ENCODE results near the gene CDIP1. TPM values are rescaled to one million over a fixed set of nuclear protein-coding genes. Genes with fewer than 3 reads are reported as not detected.

Gene CDIP1
- total and polyA plus RNA-seq, 4 donors, result 4.4 to 18.6 (median 12.0) TPM

- no peak for DNase-seq (ENCODE audit: low spot score)
- no peak overlapping the region for H3K27ac ChIP-seq (ENCODE audit: low read depth in 1 of 2, low read length in 2 of 2)
- H3K36me3 ChIP-seq (ENCODE audit: control insufficient read depth in 4 of 4, insufficient read depth in 3 of 4, low read depth in 1 of 4, low read length in 3 of 4), result no peaks in the 10 kb centered on the region
- H3K4me3 ChIP-seq (ENCODE audit: low read depth in 1 of 3, low read length in 3 of 3), result no peak overlapping the region
- TF ChIP-seq CTCF (IDR thresholded peaks at IDR 0.05; ENCODE audit: low read depth, low read length, missing input control) (no peak), HNF4G (IDR thresholded peaks at IDR 0.05) (no peak), TAF1 (conservative IDR thresholded peaks at IDR 0.05) (no peak), GABPA (IDR thresholded peaks at IDR 0.05 in 1 of 2, conservative IDR thresholded peaks at IDR 0.05 in 1 of 2) (no peak), YY1 (IDR thresholded peaks at IDR 0.05) (no peak), FOXA1 (IDR thresholded peaks at IDR 0.05) (no peak), HNF4A (conservative IDR thresholded peaks at IDR 0.05) (no peak), ZBTB33 (IDR thresholded peaks at IDR 0.05) (no peak), NR2F2 (IDR thresholded peaks at IDR 0.05) (no peak), SP1 (IDR thresholded peaks at IDR 0.05) (no peak), JUND (IDR thresholded peaks at IDR 0.05) (no peak), ATF3 (IDR thresholded peaks at IDR 0.05) (no peak), RXRA (IDR thresholded peaks at IDR 0.05) (no peak)
- TF ChIP-seq, protein P1, sequence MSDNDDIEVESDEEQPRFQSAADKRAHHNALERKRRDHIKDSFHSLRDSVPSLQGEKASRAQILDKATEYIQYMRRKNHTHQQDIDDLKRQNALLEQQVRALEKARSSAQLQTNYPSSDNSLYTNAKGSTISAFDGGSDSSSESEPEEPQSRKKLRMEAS (IDR thresholded peaks at IDR 0.05), result no peak
- TF ChIP-seq, protein P2, sequence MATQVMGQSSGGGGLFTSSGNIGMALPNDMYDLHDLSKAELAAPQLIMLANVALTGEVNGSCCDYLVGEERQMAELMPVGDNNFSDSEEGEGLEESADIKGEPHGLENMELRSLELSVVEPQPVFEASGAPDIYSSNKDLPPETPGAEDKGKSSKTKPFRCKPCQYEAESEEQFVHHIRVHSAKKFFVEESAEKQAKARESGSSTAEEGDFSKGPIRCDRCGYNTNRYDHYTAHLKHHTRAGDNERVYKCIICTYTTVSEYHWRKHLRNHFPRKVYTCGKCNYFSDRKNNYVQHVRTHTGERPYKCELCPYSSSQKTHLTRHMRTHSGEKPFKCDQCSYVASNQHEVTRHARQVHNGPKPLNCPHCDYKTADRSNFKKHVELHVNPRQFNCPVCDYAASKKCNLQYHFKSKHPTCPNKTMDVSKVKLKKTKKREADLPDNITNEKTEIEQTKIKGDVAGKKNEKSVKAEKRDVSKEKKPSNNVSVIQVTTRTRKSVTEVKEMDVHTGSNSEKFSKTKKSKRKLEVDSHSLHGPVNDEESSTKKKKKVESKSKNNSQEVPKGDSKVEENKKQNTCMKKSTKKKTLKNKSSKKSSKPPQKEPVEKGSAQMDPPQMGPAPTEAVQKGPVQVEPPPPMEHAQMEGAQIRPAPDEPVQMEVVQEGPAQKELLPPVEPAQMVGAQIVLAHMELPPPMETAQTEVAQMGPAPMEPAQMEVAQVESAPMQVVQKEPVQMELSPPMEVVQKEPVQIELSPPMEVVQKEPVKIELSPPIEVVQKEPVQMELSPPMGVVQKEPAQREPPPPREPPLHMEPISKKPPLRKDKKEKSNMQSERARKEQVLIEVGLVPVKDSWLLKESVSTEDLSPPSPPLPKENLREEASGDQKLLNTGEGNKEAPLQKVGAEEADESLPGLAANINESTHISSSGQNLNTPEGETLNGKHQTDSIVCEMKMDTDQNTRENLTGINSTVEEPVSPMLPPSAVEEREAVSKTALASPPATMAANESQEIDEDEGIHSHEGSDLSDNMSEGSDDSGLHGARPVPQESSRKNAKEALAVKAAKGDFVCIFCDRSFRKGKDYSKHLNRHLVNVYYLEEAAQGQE (IDR thresholded peaks at IDR 0.05), result no peak
- no peak overlapping the region for H3K9ac ChIP-seq (ENCODE audit: low read depth in 1 of 2, low read length in 2 of 2)
- H3K4me1 ChIP-seq (ENCODE audit: control insufficient read depth in 4 of 4, insufficient read depth in 4 of 4, low read length in 3 of 4), result peaks cover under 1 to 6% (median 4%) of the 10 kb centered on the region in 4 donors
- no peaks in the 10 kb centered on the region for H3K27me3 ChIP-seq (ENCODE audit: control insufficient read depth in 4 of 4, insufficient read depth in 4 of 4, low read length in 3 of 4)
- no peaks in the 10 kb centered on the region for H3K9me3 ChIP-seq (ENCODE audit: control insufficient read depth in 4 of 4, low read length in 3 of 4)
- WGBS, result 97% methylated on average over 10 of the region's 10 CpGs
These were observed 6.3 kb downstream of the CDIP1 start for GRCh38 chr16:4532238-4532637.

- Histone ChIP-seq H3K4me1 (ENCODE audit: control insufficient read depth in 4 of 4, insufficient read depth in 4 of 4, low read length in 3 of 4) (peaks cover 0 to 2% (median 2%) of the 10 kb centered on the region in 4 donors), H3K27ac (ENCODE audit: low read depth in 1 of 2, low read length in 2 of 2) (no peak overlapping the region), H3K9ac (ENCODE audit: low read depth in 1 of 2, low read length in 2 of 2) (no peak overlapping the region), H3K9me3 (ENCODE audit: control insufficient read depth in 4 of 4, low read length in 3 of 4) (no peaks in the 10 kb centered on the region), H3K4me3 (ENCODE audit: low read depth in 1 of 3, low read length in 3 of 3) (no peak overlapping the region), H3K36me3 (ENCODE audit: control insufficient read depth in 4 of 4, insufficient read depth in 3 of 4, low read depth in 1 of 4, low read length in 3 of 4) (no peaks in the 10 kb centered on the region), H3K27me3 (ENCODE audit: control insufficient read depth in 4 of 4, insufficient read depth in 4 of 4, low read length in 3 of 4) (no peaks in the 10 kb centered on the region)
- WGBS, result 96% methylated on average over 8 of the region's 8 CpGs
- no peak for DNase-seq (ENCODE audit: low spot score)
- TF ChIP-seq FOXA2 (IDR thresholded peaks at IDR 0.05) (no peak), EGR1 (IDR thresholded peaks at IDR 0.05; ENCODE audit: low read depth in 2 of 2) (no peak), SP1 (IDR thresholded peaks at IDR 0.05) (no peak), RXRA (IDR thresholded peaks at IDR 0.05) (no peak), ATF3 (IDR thresholded peaks at IDR 0.05) (no peak), ZBTB33 (IDR thresholded peaks at IDR 0.05) (no peak), NR2F2 (IDR thresholded peaks at IDR 0.05) (no peak), RAD21 (IDR thresholded peaks at IDR 0.05) (no peak), CTCF (IDR thresholded peaks at IDR 0.05; ENCODE audit: low read depth, low read length, missing input control) (no peak), TAF1 (conservative IDR thresholded peaks at IDR 0.05) (no peak), HNF4A (conservative IDR thresholded peaks at IDR 0.05) (no peak), HNF4G (IDR thresholded peaks at IDR 0.05) (no peak), FOXA1 (IDR thresholded peaks at IDR 0.05) (no peak)
- TF ChIP-seq, protein P1 (IDR thresholded peaks at IDR 0.05), result no peak
These were observed 6.8 kb downstream of the CDIP1 start for GRCh38 chr16:4531811-4532210.
